ENCODE results near the gene TMEM33.

DNA sequence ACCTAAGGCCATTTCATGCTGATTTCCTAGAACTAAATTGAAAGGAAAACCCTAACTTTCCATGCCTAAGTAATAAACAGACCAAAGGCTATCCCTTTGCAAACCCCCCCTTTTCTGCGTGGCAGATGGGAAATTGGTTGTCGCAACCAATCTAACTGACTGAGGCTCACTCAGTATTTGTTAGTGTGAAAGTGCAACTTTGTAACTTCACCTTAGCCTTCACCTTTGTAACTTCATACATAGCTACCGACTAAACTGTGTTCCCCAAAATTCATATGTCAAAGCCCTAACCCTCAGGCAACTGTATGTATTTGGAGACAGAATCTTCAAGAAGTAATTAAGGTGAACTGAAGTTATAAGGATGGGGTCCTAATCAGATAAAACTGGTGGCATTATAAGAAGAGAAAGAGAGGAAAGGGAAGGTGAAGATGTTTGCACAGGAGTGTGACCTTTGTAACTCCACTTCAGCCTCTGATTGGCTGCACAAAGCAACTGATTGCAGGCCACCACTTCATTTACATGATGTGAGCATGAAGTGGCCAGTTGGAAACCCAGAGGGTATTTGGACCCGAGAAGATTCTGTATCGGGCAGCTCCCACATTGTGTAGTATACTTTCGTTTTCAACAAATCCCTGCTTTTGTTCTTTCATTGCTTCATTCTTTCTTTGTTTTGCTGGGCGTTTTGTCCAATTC is 4.9 kb upstream of the TMEM33 start:
- TF ChIP-seq, protein P1, sequence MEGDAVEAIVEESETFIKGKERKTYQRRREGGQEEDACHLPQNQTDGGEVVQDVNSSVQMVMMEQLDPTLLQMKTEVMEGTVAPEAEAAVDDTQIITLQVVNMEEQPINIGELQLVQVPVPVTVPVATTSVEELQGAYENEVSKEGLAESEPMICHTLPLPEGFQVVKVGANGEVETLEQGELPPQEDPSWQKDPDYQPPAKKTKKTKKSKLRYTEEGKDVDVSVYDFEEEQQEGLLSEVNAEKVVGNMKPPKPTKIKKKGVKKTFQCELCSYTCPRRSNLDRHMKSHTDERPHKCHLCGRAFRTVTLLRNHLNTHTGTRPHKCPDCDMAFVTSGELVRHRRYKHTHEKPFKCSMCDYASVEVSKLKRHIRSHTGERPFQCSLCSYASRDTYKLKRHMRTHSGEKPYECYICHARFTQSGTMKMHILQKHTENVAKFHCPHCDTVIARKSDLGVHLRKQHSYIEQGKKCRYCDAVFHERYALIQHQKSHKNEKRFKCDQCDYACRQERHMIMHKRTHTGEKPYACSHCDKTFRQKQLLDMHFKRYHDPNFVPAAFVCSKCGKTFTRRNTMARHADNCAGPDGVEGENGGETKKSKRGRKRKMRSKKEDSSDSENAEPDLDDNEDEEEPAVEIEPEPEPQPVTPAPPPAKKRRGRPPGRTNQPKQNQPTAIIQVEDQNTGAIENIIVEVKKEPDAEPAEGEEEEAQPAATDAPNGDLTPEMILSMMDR (conservative IDR thresholded peaks at IDR 0.05): no peak
- no peak for TF ChIP-seq EZH2 (IDR thresholded peaks at IDR 0.05; ENCODE audit: low read depth)

All from PC-9 (cell line).